ENCODE measurements around the gene CATSPERB.

- no peak for TF ChIP-seq CTCF (IDR thresholded peaks at IDR 0.05)
- no peak for TF ChIP-seq POLR2A (IDR thresholded peaks at IDR 0.05)
Observed at GRCh38 chr14:91548108-91548507, 183.8 kb downstream of the CATSPERB start.

All from Peyer's patch (tissue), 4 donors.